Nephron progenitor cell (in vitro differentiated cells): ENCODE data around the gene NT5DC3.

Source experiments
- DNase-seq: peaks from one replicate; pipeline ENCODE4 v3.0.0; 2021
- H3K27ac Mint-ChIP-seq: 2 replicates; pipeline ENCODE4 v1.8.0; 2021; ENCODE audit warnings: mild to moderate bottlenecking, moderate library complexity, mixed read lengths
- H3K27me3 Mint-ChIP-seq: 2 replicates; pipeline ENCODE4 v1.8.0; 2021; ENCODE audit warnings: mild to moderate bottlenecking, low read depth, mixed read lengths; ENCODE audit not compliant: poor library complexity
- H3K36me3 Mint-ChIP-seq: 2 replicates; pipeline ENCODE4 v1.8.0; 2021; ENCODE audit warnings: low read depth, mixed read lengths
- H3K4me1 Mint-ChIP-seq: 2 replicates; pipeline ENCODE4 v1.8.0; 2021; ENCODE audit warnings: mixed read lengths
- H3K4me3 Mint-ChIP-seq: 2 replicates; pipeline ENCODE4 v1.8.0; 2021; ENCODE audit warnings: mild to moderate bottlenecking, moderate library complexity, mixed read lengths
- H3K9me3 Mint-ChIP-seq: 2 replicates; pipeline ENCODE4 v1.8.0; 2021; ENCODE audit warnings: mild to moderate bottlenecking, moderate library complexity, mixed read lengths
- CTCF ChIP-seq: fragments of 200-600 bp; sonication (generic); IDR thresholded peaks from 2 replicates; pipeline ENCODE4 v1.5.0; 2021; ENCODE audit warnings: antibody characterized with exemption

Gene NT5DC3

GRCh38 chr12:103882861-103883596 is 42.0 kb upstream of the NT5DC3 start:
- H3K4me3 Mint-ChIP-seq = no peak overlapping the region
- no peak for TF ChIP-seq CTCF
- DNase-seq = no peak
- H3K9me3 Mint-ChIP-seq = no peaks in the 10 kb centered on the region
- H3K27ac Mint-ChIP-seq = no peak overlapping the region
- H3K36me3 Mint-ChIP-seq = no peaks in the 10 kb centered on the region
- peaks cover 26% of the 10 kb centered on the region for H3K4me1 Mint-ChIP-seq
- peaks cover 14% of the 10 kb centered on the region for H3K27me3 Mint-ChIP-seq

GRCh38 chr12:103881261-103881660 is 40.2 kb upstream of the NT5DC3 start:
- H3K4me1 Mint-ChIP-seq = peaks cover 26% of the 10 kb centered on the region
- H3K27ac Mint-ChIP-seq = no peak overlapping the region
- no peak for TF ChIP-seq CTCF
- H3K9me3 Mint-ChIP-seq = no peaks in the 10 kb centered on the region
- DNase-seq = no peak
- H3K4me3 Mint-ChIP-seq = no peak overlapping the region
- no peaks in the 10 kb centered on the region for H3K36me3 Mint-ChIP-seq
- peaks cover 14% of the 10 kb centered on the region for H3K27me3 Mint-ChIP-seq

GRCh38 chr12:103880299-103881142 is 39.5 kb upstream of the NT5DC3 start:
- H3K4me1 Mint-ChIP-seq = peaks cover 26% of the 10 kb centered on the region
- TF ChIP-seq CTCF = no peak
- DNase-seq = no peak
- peaks cover 14% of the 10 kb centered on the region for H3K27me3 Mint-ChIP-seq
- H3K36me3 Mint-ChIP-seq = no peaks in the 10 kb centered on the region
- H3K9me3 Mint-ChIP-seq = no peaks in the 10 kb centered on the region
- H3K4me3 Mint-ChIP-seq = no peak overlapping the region
- no peak overlapping the region for H3K27ac Mint-ChIP-seq

GRCh38 chr12:103879878-103880277 is 38.8 kb upstream of the NT5DC3 start:
- Mint-ChIP-seq H3K27ac (no peak overlapping the region), H3K4me1 (peaks cover 26% of the 10 kb centered on the region), H3K9me3 (no peaks in the 10 kb centered on the region), H3K36me3 (no peaks in the 10 kb centered on the region), H3K4me3 (no peak overlapping the region), H3K27me3 (peaks cover 14% of the 10 kb centered on the region)
- no peak for TF ChIP-seq CTCF
- no peak for DNase-seq

GRCh38 chr12:103879048-103879692 is 38.1 kb upstream of the NT5DC3 start:
- Mint-ChIP-seq H3K9me3 (no peaks in the 10 kb centered on the region), H3K27ac (no peak overlapping the region), H3K4me1 (peaks cover 26% of the 10 kb centered on the region), H3K36me3 (no peaks in the 10 kb centered on the region), H3K4me3 (no peak overlapping the region), H3K27me3 (peaks cover 14% of the 10 kb centered on the region)
- DNase-seq = no peak
- TF ChIP-seq CTCF = no peak
